GM21576 (cell line): ENCODE results near the gene OTOP1.
"Not testable (repeated sequence)": the region's sequence is repeated elsewhere in the genome, so short reads cannot be mapped to it uniquely, and the experiment has no call there.

Experiments
- ATAC-seq: cut with Tn5 transposase; IDR thresholded peaks from one replicate; pipeline ENCODE4 v1.9.1; 2021; ENCODE audit warnings: mild to moderate bottlenecking, moderate library complexity; ENCODE audit not compliant: unreplicated experiment

The OTOP1 gene

GRCh38 chr4:4164532-4165173 lies 62.1 kb downstream of the OTOP1 start:
- ATAC-seq, result not testable (repeated sequence)

- not testable (repeated sequence) for ATAC-seq
Observed at GRCh38 chr4:4162186-4162585, 64.5 kb downstream of the OTOP1 start.

GRCh38 chr4:4160956-4161665 lies 65.6 kb downstream of the OTOP1 start:
- not testable (repeated sequence) for ATAC-seq

GRCh38 chr4:4145622-4146021 lies 81.1 kb downstream of the OTOP1 start:
- ATAC-seq, result not testable (repeated sequence)

GRCh38 chr4:4143376-4143775 lies 83.4 kb downstream of the OTOP1 start:
- not testable (repeated sequence) for ATAC-seq

- ATAC-seq, result not testable (repeated sequence)
Observed at GRCh38 chr4:4142679-4143078, 84.0 kb downstream of the OTOP1 start.

- not testable (repeated sequence) for ATAC-seq
Observed at GRCh38 chr4:4141186-4141585, 85.5 kb downstream of the OTOP1 start.
